GM19240 (cell line): Measurements from ENCODE around the gene STK32A.

Experiments used
- DNase-seq: peaks from one replicate; pipeline ENCODE4 v3.0.0; 2011; ENCODE audit warnings: low spot score; ENCODE audit not compliant: insufficient read length

Gene STK32A

GRCh38 chr5:147417135-147417813 lies 182.4 kb downstream of the STK32A start:
- DNase-seq, result no peak

GRCh38 chr5:147418613-147419012 lies 183.8 kb downstream of the STK32A start:
- no peak for DNase-seq

DNA sequence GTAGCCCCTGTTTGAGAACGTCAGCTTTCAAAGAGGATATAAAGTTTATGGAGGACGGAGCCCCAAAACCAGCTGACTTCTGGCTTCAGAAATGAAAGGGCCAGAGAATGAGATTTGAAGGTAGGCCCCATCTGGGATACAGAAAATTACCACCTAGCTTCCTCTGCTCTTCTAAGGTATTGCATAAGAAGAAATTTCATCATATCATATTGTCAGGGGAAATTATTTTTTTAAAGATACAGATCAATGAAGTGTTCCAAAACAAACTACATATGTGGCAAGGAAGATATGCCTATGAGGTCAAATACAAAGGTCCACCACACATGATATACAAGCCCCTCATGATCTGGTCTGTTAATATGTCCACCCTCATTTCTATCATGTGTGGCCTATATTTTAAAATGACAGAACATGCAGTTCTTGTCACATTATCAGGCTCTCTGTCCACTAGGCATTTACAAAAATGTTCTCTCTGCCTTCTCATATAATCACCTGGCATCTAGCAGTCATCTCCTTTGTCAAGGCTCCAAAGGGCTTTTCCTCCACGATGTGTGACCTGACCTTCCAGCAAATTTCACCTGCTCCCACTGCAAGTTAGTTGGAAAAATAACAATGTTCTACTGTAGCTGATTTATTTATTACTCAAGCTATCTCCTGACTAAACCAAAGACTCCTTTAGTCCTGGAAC lies 192.0 kb downstream of the STK32A start:
- DNase-seq, result no peak

DNA sequence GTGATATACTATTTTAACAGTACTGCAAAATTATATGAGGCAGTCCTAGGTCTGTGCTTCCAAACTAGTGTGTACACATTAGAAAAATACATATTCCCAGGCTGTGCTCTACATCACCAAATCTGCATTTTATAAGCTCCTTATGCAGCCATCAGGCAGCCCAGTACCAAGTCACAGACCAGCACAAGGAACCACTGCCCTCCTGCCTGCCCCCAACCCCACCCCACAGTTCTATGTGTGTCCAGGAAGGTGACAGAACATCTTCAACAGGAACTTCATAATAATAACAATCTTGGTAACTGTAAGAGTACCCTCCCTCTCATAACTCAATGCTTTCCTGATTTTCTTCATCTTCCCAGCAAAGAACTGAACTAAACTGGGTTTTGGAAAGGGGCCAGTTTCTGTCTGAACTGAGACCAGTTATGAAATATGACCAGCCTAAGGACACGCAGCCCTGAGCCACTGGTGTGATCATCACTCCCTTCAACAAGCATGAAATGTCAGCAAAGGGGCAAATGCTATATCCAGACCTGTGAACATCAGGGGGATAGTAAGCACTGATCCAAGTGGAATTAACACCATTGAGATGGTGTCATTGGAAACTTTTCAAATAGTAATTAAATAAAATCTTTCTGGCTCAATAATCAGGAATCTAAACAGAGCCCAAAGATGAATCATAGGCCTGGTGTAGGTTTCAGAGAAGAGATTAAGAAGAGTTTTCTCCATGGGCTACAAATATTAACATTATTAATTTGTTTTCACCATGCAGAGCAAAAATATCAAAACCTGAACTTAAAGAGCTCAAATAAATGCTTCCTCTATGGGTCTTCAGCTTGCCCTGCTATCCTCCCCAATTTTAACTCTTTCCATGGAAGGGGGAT lies 192.9 kb downstream of the STK32A start:
- no peak for DNase-seq

GRCh38 chr5:147430628-147431027 lies 195.8 kb downstream of the STK32A start:
- DNase-seq, result no peak

DNA sequence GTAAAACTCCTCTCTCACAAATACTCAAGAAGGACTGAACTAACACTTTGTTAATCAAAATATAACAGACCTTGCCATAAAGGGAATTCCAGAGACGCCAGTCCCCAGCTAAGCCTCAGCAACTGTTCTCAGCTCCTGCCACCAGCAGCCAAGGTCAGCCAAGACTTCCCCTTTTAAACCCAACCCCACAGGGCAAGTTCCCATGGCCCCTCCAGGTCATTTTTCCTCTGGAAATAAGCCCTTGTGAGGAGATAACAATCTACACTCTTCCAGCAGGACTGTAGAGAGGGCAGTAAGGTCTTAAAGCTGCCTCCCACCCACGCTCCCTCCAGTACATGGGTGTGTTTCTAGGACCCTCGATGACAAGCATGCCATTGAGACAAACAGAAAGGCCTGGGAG lies 196.8 kb downstream of the STK32A start:
- DNase-seq, result no peak

GRCh38 chr5:147432323-147432722 lies 197.5 kb downstream of the STK32A start:
- no peak for DNase-seq

- DNase-seq, result no peak
Measured at GRCh38 chr5:147434049-147434448, 199.2 kb downstream of the STK32A start.

DNA sequence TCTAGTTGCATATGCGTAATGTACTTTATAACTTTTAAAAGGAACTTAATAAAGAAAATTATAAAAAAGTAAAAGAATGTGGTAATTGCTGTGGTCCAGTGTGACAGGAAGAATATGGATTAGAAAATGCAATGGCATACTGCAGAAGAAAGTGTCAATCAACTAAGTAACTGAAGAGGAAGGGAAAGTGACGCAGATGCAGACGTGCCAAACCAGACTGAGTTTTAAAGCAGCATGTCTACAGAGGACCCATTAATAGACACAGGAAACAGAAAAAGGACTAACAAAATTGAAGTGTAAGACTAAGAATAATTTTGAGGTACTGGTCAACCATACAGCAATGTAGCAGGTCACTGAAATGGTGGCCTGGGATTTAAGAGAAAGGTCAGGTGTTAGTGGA lies 201.8 kb downstream of the STK32A start:
- DNase-seq, result no peak

DNA sequence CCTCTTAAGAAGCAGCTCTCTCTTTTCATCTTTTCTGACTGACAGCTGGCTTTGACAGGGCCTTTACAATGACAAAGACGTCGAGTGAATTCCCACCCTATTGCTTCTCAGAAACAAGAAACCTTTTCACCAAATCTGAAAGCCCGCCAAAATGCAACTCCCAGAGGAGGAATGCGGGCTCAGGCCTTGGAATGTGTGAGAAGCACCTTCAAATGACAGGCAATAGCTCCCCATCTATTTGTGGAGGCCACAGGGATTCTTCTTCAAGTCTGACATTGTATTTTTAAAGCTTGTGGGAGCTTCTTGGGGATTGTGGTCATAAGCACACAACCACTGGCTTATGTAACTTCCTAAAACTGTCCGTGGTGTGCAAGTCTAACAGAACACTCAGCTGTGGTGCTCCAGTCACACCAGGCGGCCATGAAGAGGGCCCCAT lies 202.4 kb downstream of the STK32A start:
- DNase-seq, result no peak
